ENCODE data around the gene KAT2B. TPM values are rescaled to one million over a fixed set of nuclear protein-coding genes. Genes with fewer than 3 reads are reported as not detected.

The KAT2B gene
- total and polyA plus RNA-seq, 11 donors, result 19.4 to 82.8 (median 66.0) TPM

- TF ChIP-seq CTCF (IDR thresholded peaks at IDR 0.05) (no peak), POLR2A (IDR thresholded peaks at IDR 0.05) (no peak)
Measured at GRCh38 chr3:20137647-20138046, 97.4 kb downstream of the KAT2B start.

GRCh38 chr3:20140881-20141280 lies 100.6 kb downstream of the KAT2B start:
- WGBS, 4 donors, result 75 to 81% (median 77%) methylated on average over 2 of the region's 2 CpGs
- no peaks in the 10 kb centered on the region for H3K27me3 ChIP-seq
- H3K36me3 ChIP-seq, result peaks cover 0 to 48% (median 28%) of the 10 kb centered on the region in 9 donors
- ATAC-seq (no peak), DNase-seq (no peak)
- peak overlapping the region in 5 of 12 donors; percentile 52 to 71 (median 67) for H3K27ac ChIP-seq
- no peak for TF ChIP-seq CTCF (IDR thresholded peaks at IDR 0.05)
- no peak for TF ChIP-seq POLR2A (IDR thresholded peaks at IDR 0.05)
- peaks cover 0 to 20% (median 9%) of the 10 kb centered on the region in 12 donors for H3K4me1 ChIP-seq
- no peaks in the 10 kb centered on the region for H3K9me3 ChIP-seq
- no peak overlapping the region for H3K4me3 ChIP-seq
- intact Hi-C loops (cut with DNase I), result loop anchor here in 2 of 10 donors (5.0 to 10.0 kb wide), 3 partner anchors 46 to 196 kb away; partner anchors contain the start of genes KAT2B (in 2 of the 2), RAB5A (in 1 of the 2) and SGO1 (in 1 of the 2)

More at GRCh38 chr3:20137647-20138046, 97.4 kb downstream of the KAT2B start:
- Histone ChIP-seq H3K4me1 (peaks cover 0 to 20% (median 9%) of the 10 kb centered on the region in 12 donors), H3K27ac (peak overlapping the region in 3 of 12 donors; percentile 4 to 5 (median 5)), H3K4me3 (no peak overlapping the region), H3K27me3 (no peaks in the 10 kb centered on the region), H3K36me3 (peaks cover 0 to 47% (median 33%) of the 10 kb centered on the region in 9 donors), H3K9me3 (no peaks in the 10 kb centered on the region)
- 63 to 78% (median 74%) methylated on average over 4 of the region's 4 CpGs for WGBS, 4 donors
- no peak for DNase-seq
- no peak for ATAC-seq
- intact Hi-C loops (cut with DNase I), result loop anchor here in 1 of 10 donors (5.0 kb wide), 1 partner anchor 95 kb away; the partner anchor contains the start of gene KAT2B

- no peak for TF ChIP-seq POLR2A (IDR thresholded peaks at IDR 0.05)
- TF ChIP-seq CTCF (IDR thresholded peaks at IDR 0.05), result no peak
- intact Hi-C loops (cut with DNase I), result loop anchor here in 2 of 10 donors (5.0 to 10.0 kb wide), 3 partner anchors 46 to 197 kb away; partner anchors contain the start of genes KAT2B (in 2 of the 2), RAB5A (in 1 of the 2) and SGO1 (in 1 of the 2)
- 31 to 48% (median 36%) methylated on average over 2 of the region's 2 CpGs for WGBS, 4 donors
- DNase-seq, result no peak
- Histone ChIP-seq H3K4me3 (peak overlapping the region in 1 of 12 donors; percentile 27), H3K9me3 (no peaks in the 10 kb centered on the region), H3K27me3 (no peaks in the 10 kb centered on the region), H3K4me1 (peaks cover 0 to 20% (median 9%) of the 10 kb centered on the region in 12 donors), H3K27ac (peak overlapping the region in 9 of 12 donors; percentile 20 to 77 (median 64)), H3K36me3 (peaks cover 0 to 48% (median 30%) of the 10 kb centered on the region in 9 donors)
- ATAC-seq, result peak in 3 of 4 donors; percentile 32 to 47 (median 34)
Measured at GRCh38 chr3:20141316-20141715, 101.1 kb downstream of the KAT2B start.

GRCh38 chr3:20141851-20142250 lies 101.6 kb downstream of the KAT2B start:
- no peaks in the 10 kb centered on the region for H3K9me3 ChIP-seq
- ATAC-seq, result peak; percentile 96 to 99 (median 98)
- peak overlapping the region in 1 of 12 donors; percentile 27 for H3K4me3 ChIP-seq
- intact Hi-C loops (cut with DNase I), result loop anchor here in 2 of 10 donors (5.0 to 10.0 kb wide), 3 partner anchors 45 to 197 kb away; partner anchors contain the start of genes KAT2B (in 2 of the 2), RAB5A (in 1 of the 2) and SGO1 (in 1 of the 2)
- DNase-seq, result peak in 4 of 5 donors; percentile 56 to 75 (median 69)
- H3K27me3 ChIP-seq, result no peaks in the 10 kb centered on the region
- WGBS, 4 donors, result 13 to 23% (median 19%) methylated on average over 7 of the region's 7 CpGs
- peaks cover 0 to 18% (median 9%) of the 10 kb centered on the region in 12 donors for H3K4me1 ChIP-seq
- H3K27ac ChIP-seq, result peak overlapping the region in 9 of 12 donors; percentile 20 to 77 (median 64)
- TF ChIP-seq POLR2A (IDR thresholded peaks at IDR 0.05), result no peak
- TF ChIP-seq CTCF (IDR thresholded peaks at IDR 0.05), result peak in 1 of 12 donors; percentile 12
- H3K36me3 ChIP-seq, result peaks cover 0 to 47% (median 36%) of the 10 kb centered on the region in 9 donors
